ENCODE results near the gene ITPR2.

DNA sequence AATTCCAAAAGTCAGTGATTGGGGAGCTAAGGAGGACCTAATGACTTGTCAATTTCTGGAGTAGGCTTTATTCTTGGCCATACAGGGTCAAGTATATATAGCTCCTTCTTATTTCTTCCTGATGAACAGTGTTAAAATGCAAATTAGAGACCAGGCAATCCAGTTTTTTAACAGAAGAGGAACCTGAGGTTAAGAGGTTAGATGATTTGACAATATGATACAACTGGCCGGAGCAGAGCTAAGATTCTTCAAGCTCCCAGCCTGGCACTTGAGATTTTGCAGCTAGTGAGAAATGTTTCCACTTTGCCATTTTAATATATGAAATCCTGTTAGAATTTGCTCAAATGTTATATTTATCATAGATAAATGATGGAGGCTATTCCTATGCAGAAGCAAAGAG lies 433.6 kb downstream of the ITPR2 start:
- TF ChIP-seq EZH2 (IDR thresholded peaks at IDR 0.05; ENCODE audit: insufficient read depth, poor library complexity, severe bottlenecking) = no peak
- TF ChIP-seq EZH2phosphoT487 (IDR thresholded peaks at IDR 0.05; ENCODE audit: insufficient read depth, low read depth) = no peak
